ENCODE measurements around the gene AAGAB.

DNA sequence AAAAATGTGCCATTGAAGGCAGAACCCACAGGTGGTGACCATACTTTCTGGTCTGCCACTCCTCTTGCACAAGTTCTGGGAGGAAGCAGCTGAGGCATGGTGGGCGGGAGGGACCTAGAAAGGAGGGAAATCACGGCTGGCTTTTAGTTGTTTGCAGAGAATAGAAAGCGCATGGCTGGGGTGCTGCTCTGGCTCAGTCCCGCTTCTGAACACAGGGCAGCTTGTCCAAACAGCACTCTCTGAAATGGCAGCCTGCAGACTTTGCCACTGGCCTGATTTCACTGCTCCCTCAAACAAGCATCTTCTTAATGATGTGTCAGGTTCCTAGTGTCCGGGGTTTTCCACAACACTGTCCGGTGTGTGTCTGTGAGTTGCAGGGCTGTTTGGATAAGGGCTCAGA is 76.7 kb downstream of the AAGAB start:
- TF ChIP-seq, protein P1, sequence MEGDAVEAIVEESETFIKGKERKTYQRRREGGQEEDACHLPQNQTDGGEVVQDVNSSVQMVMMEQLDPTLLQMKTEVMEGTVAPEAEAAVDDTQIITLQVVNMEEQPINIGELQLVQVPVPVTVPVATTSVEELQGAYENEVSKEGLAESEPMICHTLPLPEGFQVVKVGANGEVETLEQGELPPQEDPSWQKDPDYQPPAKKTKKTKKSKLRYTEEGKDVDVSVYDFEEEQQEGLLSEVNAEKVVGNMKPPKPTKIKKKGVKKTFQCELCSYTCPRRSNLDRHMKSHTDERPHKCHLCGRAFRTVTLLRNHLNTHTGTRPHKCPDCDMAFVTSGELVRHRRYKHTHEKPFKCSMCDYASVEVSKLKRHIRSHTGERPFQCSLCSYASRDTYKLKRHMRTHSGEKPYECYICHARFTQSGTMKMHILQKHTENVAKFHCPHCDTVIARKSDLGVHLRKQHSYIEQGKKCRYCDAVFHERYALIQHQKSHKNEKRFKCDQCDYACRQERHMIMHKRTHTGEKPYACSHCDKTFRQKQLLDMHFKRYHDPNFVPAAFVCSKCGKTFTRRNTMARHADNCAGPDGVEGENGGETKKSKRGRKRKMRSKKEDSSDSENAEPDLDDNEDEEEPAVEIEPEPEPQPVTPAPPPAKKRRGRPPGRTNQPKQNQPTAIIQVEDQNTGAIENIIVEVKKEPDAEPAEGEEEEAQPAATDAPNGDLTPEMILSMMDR (IDR thresholded peaks at IDR 0.05), result no peak
- TF ChIP-seq POLR2A (IDR thresholded peaks at IDR 0.05), result no peak

All from testis (tissue), 2 donors.